GM23248 (cell line): ENCODE data around the gene PRSS27. TPM values are rescaled to one million over a fixed set of nuclear protein-coding genes. Genes with fewer than 3 reads are reported as not detected.
"Not testable (repeated sequence)": the region's sequence is repeated elsewhere in the genome, so short reads cannot be mapped to it uniquely, and the experiment has no call there.

Experiments
- DNase-seq: peaks from one replicate; pipeline ENCODE4 v3.0.0-alpha.2; 2015
- H2AFZ ChIP-seq: fragments of 200-600 bp; sonication (generic); 2 replicates; pipeline ENCODE4 v1.6.1; 2016; ENCODE audit warnings: antibody characterized with exemption
- H3F3A ChIP-seq: fragments of 200-600 bp; sonication (generic); 2 replicates; pipeline ENCODE4 v1.6.1; 2016; ENCODE audit warnings: mild to moderate bottlenecking, antibody characterized with exemption, mixed run types; ENCODE audit not compliant: insufficient read depth
- H3K27ac ChIP-seq: fragments of 200-600 bp; sonication (generic); 2 replicates; pipeline ENCODE4 v1.5.1; 2016; ENCODE audit warnings: mild to moderate bottlenecking
- H3K27me3 ChIP-seq: fragments of 200-600 bp; sonication (generic); replicated peaks from 2 replicates; pipeline ENCODE4 v1.6.1; 2016; ENCODE audit warnings: mild to moderate bottlenecking; ENCODE audit not compliant: insufficient read depth
- H3K36me3 ChIP-seq: fragments of 200-600 bp; sonication (generic); 2 replicates; pipeline ENCODE4 v1.6.1; 2016; ENCODE audit warnings: low read depth, mild to moderate bottlenecking
- H3K4me1 ChIP-seq: fragments of 200-600 bp; sonication (generic); 2 replicates; pipeline ENCODE4 v1.6.1; 2016; ENCODE audit warnings: mild to moderate bottlenecking; ENCODE audit not compliant: insufficient read depth
- H3K4me2 ChIP-seq: fragments of 200-600 bp; sonication (generic); one replicate; pipeline ENCODE4 v1.6.1; 2016; ENCODE audit warnings: mild to moderate bottlenecking; ENCODE audit not compliant: unreplicated experiment
- H3K4me3 ChIP-seq: fragments of 200-600 bp; sonication (generic); 2 replicates; pipeline ENCODE4 v1.5.1; 2016; ENCODE audit warnings: mild to moderate bottlenecking
- H3K79me2 ChIP-seq: fragments of 200-600 bp; sonication (generic); 2 replicates; pipeline ENCODE4 v1.6.1; 2016; ENCODE audit warnings: mild to moderate bottlenecking; ENCODE audit not compliant: insufficient read depth
- H3K9ac ChIP-seq: fragments of 200-600 bp; sonication (generic); 2 replicates; pipeline ENCODE4 v1.6.1; 2016; ENCODE audit warnings: mild to moderate bottlenecking
- H3K9me2 ChIP-seq: fragments of 200-600 bp; sonication (generic); 2 replicates; pipeline ENCODE4 v1.6.1; 2016; ENCODE audit warnings: mixed run types, mild to moderate bottlenecking, moderate library complexity; ENCODE audit not compliant: insufficient read depth
- H3K9me3 ChIP-seq: fragments of 200-600 bp; sonication (generic); one replicate; pipeline ENCODE4 v1.6.1; 2017; ENCODE audit warnings: low read depth
- H4K20me1 ChIP-seq: fragments of 200-600 bp; sonication (generic); 2 replicates; pipeline ENCODE4 v1.6.0; 2016; ENCODE audit not compliant: insufficient read depth
- EZH2 ChIP-seq: fragments of 200-600 bp; sonication (generic); IDR thresholded peaks from 2 replicates; pipeline ENCODE4 v1.6.1; 2018; ENCODE audit warnings: antibody characterized with exemption, mild to moderate bottlenecking; ENCODE audit not compliant: insufficient read depth, poor library complexity, severe bottlenecking
- EZH2phosphoT487 ChIP-seq: fragments of 200-600 bp; sonication (generic); IDR thresholded peaks from 2 replicates; pipeline ENCODE4 v1.6.1; 2018; ENCODE audit warnings: antibody characterized with exemption, moderate library complexity, mild to moderate bottlenecking, low read depth; ENCODE audit not compliant: insufficient read depth
- WGBS, 2 experiments: methylation state at CpG; one replicate each; pipeline ENCODE4 v1.1.6; 2015 to 2017; ENCODE audit warnings: low lambda C conversion rate in 2 of 2, low coverage in 1 of 2; ENCODE audit errors: missing lambda C conversion rate in 2 of 2; 5-methylcytosine and 5-hydroxymethylcytosine counted together
- in situ Hi-C: fragments of 300-500 bp; cut with MboI; formaldehyde crosslinking; loops from 2 replicates; pipeline ENCODE4 v1.15.0; 2020
- polyA plus RNA-seq: library from polyadenylated mRNA; unstranded; fragments of >200 nt; fragmentation: Nextera tagmentation; extraction: Ambion mirVana; gene quantifications from 2 replicates; pipeline ENCODE4 v1.2.1, GENCODE V29; 2016
- total RNA-seq: library from RNA; depleted of rRNA; stranded (reverse); fragments of >200 nt; shearing (Covaris generic); gene quantifications from 2 replicates; pipeline ENCODE4 v1.2.3, GENCODE V29; 2014

The PRSS27 gene
- total and polyA plus RNA-seq, 2 experiments from 2014 or later = 0.68 to 0.76 TPM

DNA sequence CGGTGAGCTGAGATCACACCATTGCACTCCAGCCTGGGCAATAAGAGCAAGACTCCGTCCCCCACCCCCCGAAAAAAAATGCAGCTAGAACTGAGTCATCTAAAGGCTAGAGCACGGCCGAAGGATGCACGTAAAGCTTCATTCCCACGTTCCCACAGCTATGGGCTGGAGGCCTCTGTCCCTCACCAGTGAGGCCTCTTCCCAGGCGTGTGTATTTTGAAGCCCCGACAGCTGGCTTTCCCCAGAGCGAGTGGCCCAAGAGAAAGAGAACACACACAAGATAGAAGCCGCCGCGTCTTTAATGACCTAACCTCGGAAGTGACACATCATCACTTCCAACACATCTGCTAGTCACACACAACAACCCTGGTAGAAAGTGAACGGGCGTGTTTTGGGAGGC lies 44.3 kb downstream of the PRSS27 start:
- H3K9me3 ChIP-seq = no peaks in the 10 kb centered on the region
- no peak overlapping the region for H3K27ac ChIP-seq
- no peak overlapping the region for H3K4me2 ChIP-seq
- in situ Hi-C loops = no loop called here
- H3K36me3 ChIP-seq = no peaks in the 10 kb centered on the region
- peaks cover 9% of the 10 kb centered on the region for H3K4me1 ChIP-seq
- H2AFZ ChIP-seq = no peak overlapping the region
- H3K9me2 ChIP-seq = no peaks in the 10 kb centered on the region
- H3K79me2 ChIP-seq = peaks cover 20% of the 10 kb centered on the region
- DNase-seq = no peak
- WGBS, 2 experiments = 62 to 67% methylated on average over 16 of the region's 16 CpGs
- H3F3A ChIP-seq = peaks cover 6% of the 10 kb centered on the region
- no peaks in the 10 kb centered on the region for H4K20me1 ChIP-seq
- H3K27me3 ChIP-seq = no peaks in the 10 kb centered on the region
- H3K9ac ChIP-seq = no peak overlapping the region
- TF ChIP-seq EZH2phosphoT487 = no peak
- TF ChIP-seq EZH2 = no peak
- no peak overlapping the region for H3K4me3 ChIP-seq

GRCh38 chr16:2675021-2675420 lies 45.0 kb downstream of the PRSS27 start:
- no peak for TF ChIP-seq EZH2phosphoT487
- no peak for TF ChIP-seq EZH2
- no peaks in the 10 kb centered on the region for H3K9me2 ChIP-seq
- H4K20me1 ChIP-seq = no peaks in the 10 kb centered on the region
- H3K27ac ChIP-seq = no peak overlapping the region
- WGBS, 2 experiments = 64 to 70% methylated on average over 7 of the region's 7 CpGs
- H3K9me3 ChIP-seq = no peaks in the 10 kb centered on the region
- no peaks in the 10 kb centered on the region for H3K36me3 ChIP-seq
- peaks cover 8% of the 10 kb centered on the region for H3K4me1 ChIP-seq
- H3F3A ChIP-seq = peaks cover 5% of the 10 kb centered on the region
- peaks cover 23% of the 10 kb centered on the region for H3K79me2 ChIP-seq
- H3K9ac ChIP-seq = no peak overlapping the region
- no peak overlapping the region for H3K4me2 ChIP-seq
- H3K27me3 ChIP-seq = no peaks in the 10 kb centered on the region
- in situ Hi-C loops = no loop called here
- no peak overlapping the region for H2AFZ ChIP-seq
- DNase-seq = no peak
- no peak overlapping the region for H3K4me3 ChIP-seq

GRCh38 chr16:2673066-2673999 lies 46.7 kb downstream of the PRSS27 start:
- 1% methylated on average over 49 to 100 of the region's 107 CpGs for WGBS, 2 experiments
- Histone ChIP-seq H3K36me3 (peaks cover 3% of the 10 kb centered on the region; the same call in 1 of the 2 replicates), H3K9me3 (no peaks in the 10 kb centered on the region), H3K4me3 (peak overlapping the region; percentile 78), H3K27me3 (no peaks in the 10 kb centered on the region), H3K4me1 (peaks cover 8% of the 10 kb centered on the region), H2AFZ (peak overlapping the region; percentile 84), H3K27ac (peak overlapping the region; percentile 69), H3K9me2 (no peaks in the 10 kb centered on the region), H4K20me1 (no peaks in the 10 kb centered on the region), H3K4me2 (peak overlapping the region; percentile 66), H3F3A (peaks cover 5% of the 10 kb centered on the region), H3K79me2 (peaks cover 30% of the 10 kb centered on the region), H3K9ac (peak overlapping the region; percentile 74)
- peak; percentile 97 for DNase-seq
- in situ Hi-C loops = no loop called here
- TF ChIP-seq EZH2 = no peak
- no peak for TF ChIP-seq EZH2phosphoT487

DNA sequence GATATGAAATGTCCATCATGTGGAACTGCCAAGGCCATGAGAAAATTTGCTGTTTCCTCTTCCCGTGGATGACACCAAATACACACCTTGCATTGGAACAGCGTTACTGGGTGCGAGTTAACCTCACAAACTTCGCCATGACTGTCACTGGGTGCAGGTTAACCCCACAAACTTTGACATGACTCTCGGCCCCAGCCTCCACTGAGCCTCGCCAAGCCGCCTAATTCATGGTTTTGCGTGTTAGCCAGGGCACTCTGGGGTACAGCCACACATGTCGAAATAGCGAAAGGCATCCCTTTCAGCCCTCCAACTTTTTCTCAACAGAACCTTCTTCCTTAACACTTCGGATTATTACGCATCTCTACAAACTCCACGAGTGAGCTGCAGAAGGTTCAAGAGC lies 48.3 kb downstream of the PRSS27 start:
- WGBS, 2 experiments = 71 to 74% methylated on average over 13 of the region's 13 CpGs
- no peaks in the 10 kb centered on the region for H4K20me1 ChIP-seq
- H3K36me3 ChIP-seq = peaks cover 3% of the 10 kb centered on the region; the same call in 1 of the 2 replicates
- no peaks in the 10 kb centered on the region for H3K9me3 ChIP-seq
- no peaks in the 10 kb centered on the region for H3K27me3 ChIP-seq
- no peak overlapping the region for H2AFZ ChIP-seq
- H3K79me2 ChIP-seq = peaks cover 30% of the 10 kb centered on the region
- in situ Hi-C loops = no loop called here
- H3K4me2 ChIP-seq = peak overlapping the region; percentile 93
- H3K27ac ChIP-seq = no peak overlapping the region; the same call in 1 of the 2 replicates
- no peak for DNase-seq
- peak overlapping the region; percentile 78 for H3K4me3 ChIP-seq
- peaks cover 8% of the 10 kb centered on the region for H3K4me1 ChIP-seq
- TF ChIP-seq EZH2phosphoT487 (no peak), EZH2 (no peak)
- H3F3A ChIP-seq = peaks cover 5% of the 10 kb centered on the region
- peak overlapping the region; percentile 74 for H3K9ac ChIP-seq
- no peaks in the 10 kb centered on the region for H3K9me2 ChIP-seq

- H3K9me3 ChIP-seq, H4K20me1 ChIP-seq, H2AFZ ChIP-seq, H3K4me2 ChIP-seq, H3K4me1 ChIP-seq, H3K27me3 ChIP-seq, H3K36me3 ChIP-seq, H3K27ac ChIP-seq, H3K9me2 ChIP-seq, in situ Hi-C loops, H3F3A ChIP-seq, H3K4me3 ChIP-seq, H3K9ac ChIP-seq: not testable (repeated sequence)
- 51 to 56% methylated on average over 10 of the region's 10 CpGs for WGBS, 2 experiments
- peak; percentile 38 for DNase-seq
- peaks cover 30% of the 10 kb centered on the region for H3K79me2 ChIP-seq
Observed at GRCh38 chr16:2671193-2671592, 48.8 kb downstream of the PRSS27 start.

GRCh38 chr16:2670017-2670416 lies 50.0 kb downstream of the PRSS27 start:
- H3K36me3 ChIP-seq, H3K9ac ChIP-seq, H4K20me1 ChIP-seq, H3K4me3 ChIP-seq, H3K27me3 ChIP-seq, in situ Hi-C loops, H3K9me2 ChIP-seq, H3K9me3 ChIP-seq, H3F3A ChIP-seq, H3K4me2 ChIP-seq, H2AFZ ChIP-seq, H3K27ac ChIP-seq, H3K4me1 ChIP-seq: not testable (repeated sequence)
- DNase-seq = peak; percentile 67
- peaks cover 30% of the 10 kb centered on the region for H3K79me2 ChIP-seq
- WGBS, 2 experiments = 14 to 16% methylated on average over 14 to 15 of the region's 15 CpGs

DNA sequence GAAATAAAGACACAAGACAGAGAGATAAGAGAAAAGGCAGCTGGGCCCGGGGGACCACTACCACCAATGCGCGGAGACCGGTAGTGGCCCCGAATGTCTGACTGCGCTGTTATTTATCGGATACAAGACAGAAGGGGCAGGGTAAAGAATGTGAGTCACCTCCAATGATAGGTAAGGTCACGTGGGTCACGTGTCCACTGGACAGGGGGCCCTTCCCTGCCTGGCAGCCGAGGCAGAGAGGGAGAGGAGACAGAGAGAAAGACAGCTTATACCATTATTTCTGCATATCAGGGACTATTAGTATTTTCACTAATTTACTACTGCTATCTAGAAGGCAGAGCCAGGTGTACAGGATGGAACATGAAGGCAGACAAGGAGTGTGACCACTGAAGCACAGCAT lies 50.4 kb downstream of the PRSS27 start:
- DNase-seq = not testable (repeated sequence)

More for the DNA sequence above, 50.4 kb downstream of the PRSS27 start:
- H2AFZ ChIP-seq, H3K27me3 ChIP-seq, H3K4me3 ChIP-seq, in situ Hi-C loops, H3K36me3 ChIP-seq, H3F3A ChIP-seq, H3K4me2 ChIP-seq, H4K20me1 ChIP-seq, H3K4me1 ChIP-seq, H3K9ac ChIP-seq, H3K9me3 ChIP-seq, H3K9me2 ChIP-seq, H3K27ac ChIP-seq: not testable (repeated sequence)
- peaks cover 30% of the 10 kb centered on the region for H3K79me2 ChIP-seq
- 62 to 69% methylated on average over 8 to 10 of the region's 10 CpGs for WGBS, 2 experiments
